ENCODE data around the gene PSMC2.
"Not testable (repeated sequence)": the region's sequence is repeated elsewhere in the genome, so short reads cannot be mapped to it uniquely, and the experiment has no call there.

Gene PSMC2

GRCh38 chr7:103379270-103379975, 32.0 kb downstream of the PSMC2 start:
- no peak for DNase-seq (ENCODE audit: low read depth in 2 of 2)

GRCh38 chr7:103380395-103381191, 33.1 kb downstream of the PSMC2 start:
- no peak for DNase-seq (ENCODE audit: low read depth in 2 of 2)

- DNase-seq (ENCODE audit: low read depth in 2 of 2), result no peak
Observed at GRCh38 chr7:103381280-103382031, 34.0 kb downstream of the PSMC2 start.

GRCh38 chr7:103382032-103382402, 34.6 kb downstream of the PSMC2 start:
- DNase-seq (ENCODE audit: low read depth in 2 of 2), result no peak

GRCh38 chr7:103387242-103387641, 39.8 kb downstream of the PSMC2 start:
- no peak for DNase-seq (ENCODE audit: low read depth in 2 of 2)

GRCh38 chr7:103388469-103389140, 41.2 kb downstream of the PSMC2 start:
- DNase-seq (ENCODE audit: low read depth in 2 of 2), result no peak

- DNase-seq (ENCODE audit: low read depth in 2 of 2), result no peak
Observed at GRCh38 chr7:103389263-103389662, 41.8 kb downstream of the PSMC2 start.

- DNase-seq (ENCODE audit: low read depth in 2 of 2), result no peak
Observed at GRCh38 chr7:103391150-103391549, 43.7 kb downstream of the PSMC2 start.

- DNase-seq (ENCODE audit: low read depth in 2 of 2), result no peak
Observed at GRCh38 chr7:103391976-103392375, 44.5 kb downstream of the PSMC2 start.

- DNase-seq (ENCODE audit: low read depth in 2 of 2), result no peak
Observed at GRCh38 chr7:103394566-103394965, 47.1 kb downstream of the PSMC2 start.

GRCh38 chr7:103395071-103395470, 47.6 kb downstream of the PSMC2 start:
- no peak for DNase-seq (ENCODE audit: low read depth in 2 of 2)

GRCh38 chr7:103396471-103396870, 49.0 kb downstream of the PSMC2 start:
- DNase-seq (ENCODE audit: low read depth in 2 of 2), result no peak

GRCh38 chr7:103398483-103399127, 51.2 kb downstream of the PSMC2 start:
- DNase-seq (ENCODE audit: low read depth in 2 of 2), result no peak

GRCh38 chr7:103399687-103400086, 52.2 kb downstream of the PSMC2 start:
- not testable (repeated sequence) for DNase-seq (ENCODE audit: low read depth in 2 of 2)

- DNase-seq (ENCODE audit: low read depth in 2 of 2), result not testable (repeated sequence)
Observed at GRCh38 chr7:103405789-103406613, 58.6 kb downstream of the PSMC2 start.

GRCh38 chr7:103412151-103412550, 64.7 kb downstream of the PSMC2 start:
- no peak for DNase-seq (ENCODE audit: low read depth in 2 of 2)

- DNase-seq (ENCODE audit: low read depth in 2 of 2), result no peak
Observed at GRCh38 chr7:103413407-103413806, 66.0 kb downstream of the PSMC2 start.

GRCh38 chr7:103418241-103418640, 70.8 kb downstream of the PSMC2 start:
- DNase-seq (ENCODE audit: low read depth in 2 of 2), result no peak

Measured in stimulated activated CD4-positive, alpha-beta T cell treated with anti-CD3 and anti-CD28 coated beads, Interleukin-12 subunit alpha, Interleukin-12 subunit beta, amount 100 ng/mL, for 24 hours (primary cell).